Fibroblast of lung (primary cell): ENCODE data around the gene MAP3K7. TPM values are rescaled to one million over a fixed set of nuclear protein-coding genes. Genes with fewer than 3 reads are reported as not detected.

Experiments
- DNase-seq, 2 donors: peaks; one replicate each; pipeline versions ENCODE4 v3.0.0 to v3.0.0-alpha.2; 2010; ENCODE audit warnings: low read depth in 2 of 2
- H2AFZ ChIP-seq: 2 replicates; pipeline ENCODE4 v1.5.1; 2012; ENCODE audit warnings: low read length, control low read depth, inconsistent platforms
- H3K27ac ChIP-seq: 2 replicates; pipeline ENCODE4 v1.5.1; 2011; ENCODE audit warnings: low read length, control low read depth; ENCODE audit not compliant: insufficient read depth
- H3K27me3 ChIP-seq: 2 replicates; pipeline ENCODE4 v1.5.1; 2011; ENCODE audit warnings: mild to moderate bottlenecking, low read length; ENCODE audit not compliant: control insufficient read depth, insufficient read depth
- H3K36me3 ChIP-seq: 2 replicates; pipeline ENCODE4 v1.5.1; 2011; ENCODE audit warnings: low read length; ENCODE audit not compliant: control insufficient read depth, insufficient read depth
- H3K4me1 ChIP-seq: 2 replicates; pipeline ENCODE4 v1.5.1; 2011; ENCODE audit warnings: low read length; ENCODE audit not compliant: control insufficient read depth, insufficient read depth; ENCODE audit errors: extremely low read depth
- H3K4me2 ChIP-seq: 2 replicates; pipeline ENCODE4 v1.5.1; 2011; ENCODE audit warnings: low read length, control low read depth; ENCODE audit not compliant: insufficient read depth; ENCODE audit errors: extremely low read depth
- H3K4me3 ChIP-seq, 4 experiments: fragments of 200-600 bp in 1 of 4; sonication (generic) in 1 of 4; replicated peaks in 1 of 4; 2 replicates each; pipeline ENCODE4 v1.5.1; 2011 to 2016; ENCODE audit warnings: low read length in 4 of 4, low read depth in 3 of 4, mild to moderate bottlenecking in 3 of 4, control low read depth in 2 of 4, inconsistent platforms in 1 of 4, mixed read lengths in 1 of 4; ENCODE audit not compliant: insufficient read depth in 1 of 4; ENCODE audit errors: control extremely low read depth in 1 of 4
- H3K79me2 ChIP-seq: 2 replicates; pipeline ENCODE4 v1.5.1; 2012; ENCODE audit warnings: mild to moderate bottlenecking, low read length, inconsistent platforms; ENCODE audit not compliant: control insufficient read depth, insufficient read depth
- H3K9ac ChIP-seq: 2 replicates; pipeline ENCODE4 v1.5.1; 2011; ENCODE audit warnings: mild to moderate bottlenecking, low read length, control low read depth; ENCODE audit not compliant: insufficient read depth
- H3K9me3 ChIP-seq: 2 replicates; pipeline ENCODE4 v1.5.1; 2012; ENCODE audit warnings: low read depth, low read length; ENCODE audit not compliant: control insufficient read depth, insufficient read depth
- H4K20me1 ChIP-seq: 2 replicates; pipeline ENCODE4 v1.5.1; 2011; ENCODE audit warnings: low read length; ENCODE audit not compliant: control insufficient read depth, insufficient read depth; ENCODE audit errors: extremely low read depth
- CTCF ChIP-seq, 2 donors: IDR thresholded peaks in 1 of 2; conservative IDR thresholded peaks in 1 of 2; 1 replicate in 1 of 2; 2 replicates in 1 of 2; pipeline ENCODE4 v1.5.1; 2011 to 2012; ENCODE audit warnings: low read length in 2 of 2, control low read depth in 1 of 2, inconsistent platforms in 1 of 2, low read depth in 1 of 2, mild to moderate bottlenecking in 1 of 2
- EZH2 ChIP-seq: IDR thresholded peaks from 2 replicates; pipeline ENCODE4 v1.5.1; 2012; ENCODE audit warnings: low read length, control low read depth, mild to moderate bottlenecking; ENCODE audit errors: missing control alignments
- polyA plus RNA-seq, 2 donors: library from polyadenylated mRNA; depleted of rRNA in 1 of 2; stranded (reverse) in 1 of 2; unstranded in 1 of 2; fragments of >200 nt; gene quantifications; 2 replicates each; pipeline ENCODE4 v1.2.1, GENCODE V29; 2011 to 2012; ENCODE audit warnings: missing spikeins in 1 of 2
- total RNA-seq: library from RNA; depleted of rRNA; stranded (reverse); fragments of >200 nt; gene quantifications from 2 replicates; pipeline ENCODE4 v1.2.1, GENCODE V29; 2014

MAP3K7 gene
- total and polyA plus RNA-seq, 2 donors (not counting 1 experiment from before 2014, with no cell fraction given), result 35.5 to 48.6 TPM

DNA sequence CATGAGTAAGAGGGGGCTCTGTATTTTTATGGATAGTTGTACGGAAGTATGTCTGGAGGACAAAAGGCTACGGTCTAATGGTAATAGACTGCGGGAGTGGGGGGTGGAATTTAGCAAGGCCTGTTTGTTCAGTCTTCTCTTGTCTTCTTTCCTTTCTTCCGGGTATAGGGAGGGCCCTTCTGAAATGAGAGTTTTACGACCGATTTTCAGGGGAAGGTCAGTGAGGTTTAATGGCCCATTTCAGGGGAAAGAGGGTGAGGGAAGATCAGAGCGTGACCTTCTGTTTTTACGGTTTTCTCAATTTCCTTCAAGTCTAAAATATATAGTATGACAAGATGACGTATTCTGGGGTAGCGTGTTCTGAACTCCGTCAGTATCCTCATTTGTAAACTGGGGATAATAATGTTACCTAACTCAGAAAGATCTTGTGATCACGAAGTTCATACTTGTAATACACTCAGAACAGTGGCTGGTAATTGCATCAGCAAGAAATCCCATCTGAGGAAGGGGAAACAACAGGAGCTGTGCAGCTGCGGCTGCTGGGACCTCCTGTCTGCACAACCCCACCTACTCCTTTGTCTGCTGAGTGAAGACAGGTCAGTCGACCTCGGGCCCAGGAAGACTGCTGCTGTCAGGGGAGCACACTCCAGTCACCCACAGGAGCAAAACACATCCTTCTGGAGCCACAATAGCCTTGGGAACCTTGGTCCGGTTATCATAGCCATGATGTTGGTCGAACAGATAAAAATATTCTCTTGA, 90.4 kb downstream of the MAP3K7 start:
- Histone ChIP-seq H4K20me1 (no peaks in the 10 kb centered on the region), H3K36me3 (no peaks in the 10 kb centered on the region), H3K79me2 (no peaks in the 10 kb centered on the region)

DNA sequence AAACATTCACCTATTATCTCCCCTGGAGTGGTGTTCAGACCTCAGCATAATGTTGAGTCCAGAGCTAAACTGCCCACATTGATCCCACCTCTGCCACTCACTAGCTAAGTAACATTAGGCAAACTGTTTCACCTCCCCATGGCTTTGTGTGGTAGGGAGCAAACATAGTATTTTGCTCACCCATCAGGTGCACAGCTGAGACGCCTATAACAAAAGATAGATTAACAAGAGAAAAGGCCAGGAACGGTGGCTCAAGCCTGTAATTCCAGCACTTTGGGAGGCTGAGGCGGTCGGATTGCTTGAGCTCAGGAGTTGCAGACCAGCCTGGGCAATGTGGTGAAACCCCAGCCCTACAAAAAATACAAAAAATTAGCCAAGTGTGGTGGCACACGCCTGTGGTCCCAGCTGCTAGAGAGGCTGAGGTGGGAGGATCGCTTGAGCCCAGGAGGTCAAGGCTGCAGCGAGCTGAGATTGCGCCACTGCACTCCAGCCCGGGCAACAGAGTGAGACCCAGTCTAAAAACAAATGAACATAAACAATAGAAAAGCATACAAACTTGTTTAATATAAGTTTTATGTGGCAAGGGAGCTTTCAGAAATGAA, 91.6 kb downstream of the MAP3K7 start:
- Histone ChIP-seq H3K27me3 (no peaks in the 10 kb centered on the region), H3K4me3 (no peak overlapping the region), H3K27ac (no peak overlapping the region), H3K36me3 (no peaks in the 10 kb centered on the region), H3K79me2 (no peaks in the 10 kb centered on the region), H3K4me1 (no peaks in the 10 kb centered on the region), H3K4me2 (no peak overlapping the region), H2AFZ (no peak overlapping the region), H3K9me3 (no peaks in the 10 kb centered on the region), H3K9ac (no peak overlapping the region), H4K20me1 (no peaks in the 10 kb centered on the region)
- TF ChIP-seq CTCF (conservative IDR thresholded peaks at IDR 0.05 in 1 of 2, IDR thresholded peaks at IDR 0.05 in 1 of 2; ENCODE audit: low read depth in 1 of 2, low read length in 2 of 2), result no peak
- no peak for DNase-seq

More for the DNA sequence above, 90.4 kb downstream of the MAP3K7 start:
- no peak for TF ChIP-seq EZH2
- TF ChIP-seq CTCF (conservative IDR thresholded peaks at IDR 0.05 in 1 of 2, IDR thresholded peaks at IDR 0.05 in 1 of 2; ENCODE audit: low read depth in 1 of 2, low read length in 2 of 2), result no peak
- Histone ChIP-seq H3K4me1 (no peaks in the 10 kb centered on the region), H3K9me3 (no peaks in the 10 kb centered on the region), H3K27me3 (no peaks in the 10 kb centered on the region), H3K27ac (no peak overlapping the region), H2AFZ (no peak overlapping the region), H3K4me3 (no peak overlapping the region), H3K9ac (no peak overlapping the region), H3K4me2 (no peak overlapping the region)
- no peak for DNase-seq

GRCh38 chr6:90494067-90494780, 92.6 kb downstream of the MAP3K7 start:
- TF ChIP-seq CTCF (conservative IDR thresholded peaks at IDR 0.05 in 1 of 2, IDR thresholded peaks at IDR 0.05 in 1 of 2; ENCODE audit: low read depth in 1 of 2, low read length in 2 of 2) (no peak), EZH2 (no peak)

More at GRCh38 chr6:90494067-90494780, 92.6 kb downstream of the MAP3K7 start:
- Histone ChIP-seq H2AFZ (no peak overlapping the region), H3K4me3 (no peak overlapping the region), H3K4me1 (no peaks in the 10 kb centered on the region), H3K4me2 (no peak overlapping the region), H3K79me2 (no peaks in the 10 kb centered on the region), H3K9ac (no peak overlapping the region), H3K36me3 (no peaks in the 10 kb centered on the region), H4K20me1 (no peaks in the 10 kb centered on the region), H3K27ac (no peak overlapping the region), H3K27me3 (no peaks in the 10 kb centered on the region), H3K9me3 (no peaks in the 10 kb centered on the region)
- DNase-seq, result peak in 1 of 2 donors; percentile 65
